HepG2 (cell line): Measurements from ENCODE around the gene C19orf44. TPM values are rescaled to one million over a fixed set of nuclear protein-coding genes. Genes with fewer than 3 reads are reported as not detected.
A peak's percentile ranks its signal among the peaks of the same experiment; 100 is the strongest.

Source experiments
- BRCA1 ChIP-seq: sonication (generic); formaldehyde crosslinking; IDR thresholded peaks from 2 replicates; pipeline ENCODE4 v1.4.0; 2020; ENCODE audit warnings: missing genetic modification reagents
- DNMT1 ChIP-seq: sonication (generic); formaldehyde crosslinking; IDR thresholded peaks from 2 replicates; pipeline ENCODE4 v1.5.1; 2020; ENCODE audit warnings: mild to moderate bottlenecking, missing genetic modification reagents
- MAX ChIP-seq: IDR thresholded peaks from 2 replicates; pipeline ENCODE4 v1.6.1; 2012; ENCODE audit warnings: inconsistent platforms
- PHF21A ChIP-seq: sonication (generic); formaldehyde crosslinking; IDR thresholded peaks from 2 replicates; pipeline ENCODE4 v1.5.0; 2020; ENCODE audit warnings: mild to moderate bottlenecking, missing genetic modification reagents
- PRDM10 ChIP-seq: sonication (generic); formaldehyde crosslinking; IDR thresholded peaks from 2 replicates; pipeline ENCODE4 v1.4.0; 2020; ENCODE audit warnings: low read depth, missing genetic modification reagents
- RXRB ChIP-seq: IDR thresholded peaks from 2 replicates; pipeline ENCODE4 v1.6.1; 2016; ENCODE audit warnings: borderline replicate concordance, missing genetic modification reagents, missing compliant biosample characterization
- SAP130 ChIP-seq: IDR thresholded peaks from 2 replicates; pipeline ENCODE4 v1.6.1; 2016; ENCODE audit warnings: low read depth
- ZBTB34 ChIP-seq: sonication (generic); formaldehyde crosslinking; IDR thresholded peaks from 2 replicates; pipeline ENCODE4 v1.8.0; 2022; ENCODE audit warnings: mild to moderate bottlenecking, missing genetic modification reagents
- ZBTB46 ChIP-seq: sonication (generic); formaldehyde crosslinking; IDR thresholded peaks from 2 replicates; pipeline ENCODE4 v1.4.0; 2020; ENCODE audit warnings: mild to moderate bottlenecking, missing genetic modification reagents, borderline replicate concordance
- ZNF784 ChIP-seq: sonication (generic); formaldehyde crosslinking; IDR thresholded peaks from 2 replicates; pipeline ENCODE4 v1.5.1; 2020; ENCODE audit warnings: missing genetic modification reagents, mild to moderate bottlenecking, borderline replicate concordance
- polyA plus RNA-seq, 8 experiments: library from polyadenylated mRNA; depleted of rRNA in 3 of 8; stranded (reverse) in 7 of 8; unstranded in 1 of 8; fragments of >200 nt; fragmentation: Illumina TruSeq in 4 of 8; extraction: Trizol in 4 of 8; gene quantifications; 2 replicates each; pipeline versions ENCODE4 v1.2.1 to v1.2.3, GENCODE V29; 2011 to 2016; ENCODE audit warnings: low read depth in 4 of 8, missing spikeins in 1 of 8, mixed read lengths in 1 of 8; ENCODE audit not compliant: insufficient read depth in 1 of 8
- total RNA-seq, 5 experiments: library from RNA; depleted of rRNA; stranded (reverse); fragments of >200 nt; fragmentation: Illumina TruSeq; extraction: Trizol; gene quantifications; 2 replicates each; pipeline ENCODE4 v1.2.3, GENCODE V29; 2016; ENCODE audit warnings: low read depth in 1 of 5

The C19orf44 gene
- total and polyA plus RNA-seq, 2 of the 13 experiments (the other 11 are each of a cell fraction or from before 2014, with no cell fraction given) = 3.2 to 4.3 TPM

- TF ChIP-seq PRDM10 (no peak), ZBTB46 (no peak), MAX (no peak), RXRB (no peak), PHF21A (0 out of 2 replicates have a peak, but pooled peaks have one; percentile 16), ZNF784 (no peak), DNMT1 (CRISPR knock-in tag) (no peak), BRCA1 (CRISPR knock-in tag) (no peak), SAP130 (peak; percentile 16; the same call in 1 of the 2 replicates), ZBTB34 (CRISPR knock-in tag) (no peak)
These were observed 44.8 kb downstream of the C19orf44 start (continued) for GRCh38 chr19:16540948-16541347.
